Measurements from ENCODE around the gene SMYD3. TPM values are rescaled to one million over a fixed set of nuclear protein-coding genes. Genes with fewer than 3 reads are reported as not detected.
A peak's percentile ranks its signal among the peaks of the same experiment; 100 is the strongest.
"Not testable (repeated sequence)": the region's sequence is repeated elsewhere in the genome, so short reads cannot be mapped to it uniquely, and the experiment has no call there.

SMYD3 gene
- total RNA-seq, 1 donor from 2014 or later = 34.9 TPM

- Mint-ChIP-seq H3K4me3 (no peak overlapping the region), H3K36me3 (peaks cover 9% of the 10 kb centered on the region), H3K27me3 (ENCODE audit: low read depth) (no peaks in the 10 kb centered on the region), H3K27ac (no peak overlapping the region), H3K9me3 (peaks cover 16% of the 10 kb centered on the region), H3K4me1 (peaks cover 15% of the 10 kb centered on the region)
- no peak for DNase-seq (ENCODE audit: low spot score in 2 of 2, unreplicated experiment in 2 of 2)
- no peak for TF ChIP-seq CTCF (IDR thresholded peaks at IDR 0.05; ENCODE audit: unreplicated experiment)
These were observed 477.5 kb downstream of the SMYD3 start for GRCh38 chr1:246029616-246030015.

- H3K4me3 Mint-ChIP-seq; H3K36me3 Mint-ChIP-seq; H3K27me3 Mint-ChIP-seq (ENCODE audit: low read depth); H3K9me3 Mint-ChIP-seq; DNase-seq (ENCODE audit: low spot score in 2 of 2, unreplicated experiment in 2 of 2); H3K27ac Mint-ChIP-seq: not testable (repeated sequence)
- peaks cover 13% of the 10 kb centered on the region for H3K4me1 Mint-ChIP-seq
These were observed 483.0 kb downstream of the SMYD3 start for GRCh38 chr1:246024118-246024517.

- Mint-ChIP-seq H3K4me3 (no peak overlapping the region), H3K27ac (no peak overlapping the region), H3K27me3 (ENCODE audit: low read depth) (no peaks in the 10 kb centered on the region), H3K36me3 (no peaks in the 10 kb centered on the region), H3K9me3 (no peaks in the 10 kb centered on the region), H3K4me1 (peaks cover 10% of the 10 kb centered on the region)
- no peak for DNase-seq (ENCODE audit: low spot score in 2 of 2, unreplicated experiment in 2 of 2)
- TF ChIP-seq CTCF (IDR thresholded peaks at IDR 0.05; ENCODE audit: unreplicated experiment) = no peak
These were observed 486.7 kb downstream of the SMYD3 start for GRCh38 chr1:246020211-246020954.

GRCh38 chr1:246018146-246018545 lies 488.9 kb downstream of the SMYD3 start:
- H3K36me3 Mint-ChIP-seq = no peaks in the 10 kb centered on the region
- H3K4me1 Mint-ChIP-seq = peaks cover 6% of the 10 kb centered on the region
- no peak overlapping the region for H3K4me3 Mint-ChIP-seq
- H3K27ac Mint-ChIP-seq = no peak overlapping the region
- DNase-seq (ENCODE audit: low spot score in 2 of 2, unreplicated experiment in 2 of 2) = no peak
- H3K27me3 Mint-ChIP-seq (ENCODE audit: low read depth) = no peaks in the 10 kb centered on the region
- TF ChIP-seq CTCF (IDR thresholded peaks at IDR 0.05; ENCODE audit: unreplicated experiment) = no peak
- no peaks in the 10 kb centered on the region for H3K9me3 Mint-ChIP-seq

GRCh38 chr1:246012341-246012740 lies 494.7 kb downstream of the SMYD3 start:
- Mint-ChIP-seq H3K4me3 (no peak overlapping the region), H3K4me1 (peaks cover 8% of the 10 kb centered on the region), H3K9me3 (no peaks in the 10 kb centered on the region), H3K27ac (no peak overlapping the region), H3K36me3 (no peaks in the 10 kb centered on the region), H3K27me3 (ENCODE audit: low read depth) (no peaks in the 10 kb centered on the region)
- no peak for DNase-seq (ENCODE audit: low spot score in 2 of 2, unreplicated experiment in 2 of 2)
- peak; percentile 58 for TF ChIP-seq CTCF (IDR thresholded peaks at IDR 0.05; ENCODE audit: unreplicated experiment)

GRCh38 chr1:246010386-246010785 lies 496.7 kb downstream of the SMYD3 start:
- Mint-ChIP-seq H3K9me3 (no peaks in the 10 kb centered on the region), H3K36me3 (no peaks in the 10 kb centered on the region), H3K4me1 (peaks cover 11% of the 10 kb centered on the region), H3K27me3 (ENCODE audit: low read depth) (no peaks in the 10 kb centered on the region), H3K27ac (no peak overlapping the region), H3K4me3 (no peak overlapping the region)
- TF ChIP-seq CTCF (IDR thresholded peaks at IDR 0.05; ENCODE audit: unreplicated experiment) = no peak
- no peak for DNase-seq (ENCODE audit: low spot score in 2 of 2, unreplicated experiment in 2 of 2)

Measured in mesothelial cell of epicardium (in vitro differentiated cells).